PC-3 (cell line): ENCODE measurements around the gene TMEM207. TPM values are rescaled to one million over a fixed set of nuclear protein-coding genes. Genes with fewer than 3 reads are reported as not detected.

Source experiments
- ATAC-seq: fragments of 200-7000 bp; cut with Tn5 transposase; 2 replicates; pipeline ENCODE4 v1.9.1; 2020; ENCODE audit warnings: mild to moderate bottlenecking, moderate library complexity
- BruUV-seq: library from RNA; stranded (reverse); fragments of 400-500 nt; replicated peaks from 2 replicates; lab custom pipeline; 2021; lab: Mats Ljungman, UMichigan
- CTCF ChIA-PET: fragments of 300-600 bp; sonication (Branson Sonifier 250); formaldehyde crosslinking; loops from one replicate; lab custom pipeline; 2022; ENCODE audit warnings: antibody characterized with exemption; lab: Charles Lee
- POLR2A ChIA-PET: fragments of 300-600 bp; sonication (Branson Sonifier 250); formaldehyde crosslinking; loops from one replicate; lab custom pipeline; 2022; ENCODE audit warnings: antibody characterized with exemption; ENCODE audit not compliant: unreplicated experiment; lab: Charles Lee
- DNase-seq: peaks from one replicate; pipeline ENCODE4 v3.0.0-alpha.2; 2015
- H2AFZ ChIP-seq: fragments of 300-600 bp; sonication (generic); 2 replicates; pipeline ENCODE4 v1.6.0; 2016; ENCODE audit warnings: antibody characterized with exemption, low read length
- H3F3A ChIP-seq: fragments of 300-600 bp; sonication (generic); one replicate; pipeline ENCODE4 v1.6.0; 2017; ENCODE audit warnings: antibody characterized with exemption, low read length, control low read depth, mild to moderate bottlenecking; ENCODE audit not compliant: unreplicated experiment
- H3K27ac ChIP-seq: fragments of 300-600 bp; sonication (generic); 2 replicates; pipeline ENCODE4 v1.5.1; 2016; ENCODE audit warnings: mild to moderate bottlenecking, low read length
- H3K27me3 ChIP-seq: fragments of 300-600 bp; sonication (generic); 2 replicates; pipeline ENCODE4 v1.6.1; 2016; ENCODE audit warnings: low read length, mixed read lengths
- H3K36me3 ChIP-seq: fragments of 300-600 bp; sonication (generic); 2 replicates; pipeline ENCODE4 v1.6.1; 2016; ENCODE audit warnings: low read depth, mixed run types, low read length, mixed read lengths
- H3K4me1 ChIP-seq: fragments of 300-600 bp; sonication (generic); 2 replicates; pipeline ENCODE4 v1.5.1; 2016; ENCODE audit warnings: low read length; ENCODE audit not compliant: insufficient read depth
- H3K4me2 ChIP-seq: fragments of 300-600 bp; sonication (generic); 2 replicates; pipeline ENCODE4 v1.6.0; 2016; ENCODE audit warnings: low read length
- H3K4me3 ChIP-seq: fragments of 300-600 bp; sonication (generic); 2 replicates; pipeline ENCODE4 v1.5.1; 2016; ENCODE audit warnings: mild to moderate bottlenecking, low read length, mixed read lengths
- H3K79me2 ChIP-seq: fragments of 300-600 bp; sonication (generic); 2 replicates; pipeline ENCODE4 v1.6.1; 2017; ENCODE audit warnings: low read length, mixed read lengths
- H3K9ac ChIP-seq: fragments of 300-600 bp; sonication (generic); 2 replicates; pipeline ENCODE4 v1.6.0; 2016; ENCODE audit warnings: mild to moderate bottlenecking, low read length
- H3K9me2 ChIP-seq: fragments of 300-600 bp; sonication (generic); replicated peaks from 2 replicates; pipeline ENCODE4 v1.6.1; 2016; ENCODE audit warnings: mixed run types, low read length, mixed read lengths
- H3K9me3 ChIP-seq: fragments of 300-600 bp; sonication (generic); 2 replicates; pipeline ENCODE4 v1.6.1; 2016; ENCODE audit warnings: low read length, mixed read lengths
- H4K20me1 ChIP-seq: fragments of 300-600 bp; sonication (generic); 2 replicates; pipeline ENCODE4 v1.6.1; 2016; ENCODE audit warnings: low read length, mixed read lengths
- CTCF ChIP-seq: fragments of 300-600 bp; sonication (generic); conservative IDR thresholded peaks from 2 replicates; pipeline ENCODE4 v1.5.1; 2017; ENCODE audit warnings: antibody characterized with exemption, low read depth, mild to moderate bottlenecking, low read length
- EZH2 ChIP-seq: fragments of 300-600 bp; sonication (generic); IDR thresholded peaks from one replicate; pipeline ENCODE4 v1.6.1; 2017; ENCODE audit warnings: antibody characterized with exemption, mild to moderate bottlenecking, low read length; ENCODE audit not compliant: unreplicated experiment
- EZH2phosphoT487 ChIP-seq: fragments of 300-600 bp; sonication (generic); IDR thresholded peaks from 2 replicates; pipeline ENCODE4 v1.6.1; 2018; ENCODE audit warnings: mild to moderate bottlenecking, antibody characterized with exemption, low read length, borderline replicate concordance
- intact Hi-C: fragments of 100-400 bp; cut with micrococcal nuclease; formaldehyde crosslinking; loops from 2 replicates; pipeline ENCODE4 v1.9.0; 2023
- total RNA-seq: library from RNA; depleted of rRNA; stranded (reverse); fragments of >200 nt; gene quantifications from 2 replicates; pipeline ENCODE4 v1.2.3, GENCODE V29; 2014

TMEM207 gene
- total RNA-seq, 1 experiment from 2014 or later = not detected

- Histone ChIP-seq H3K4me3 (no peak overlapping the region), H3K4me1 (peaks cover 15% of the 10 kb centered on the region; the same call in 1 of the 2 replicates), H3F3A (no peaks in the 10 kb centered on the region), H4K20me1 (no peaks in the 10 kb centered on the region), H3K9me3 (no peaks in the 10 kb centered on the region), H3K27me3 (no peaks in the 10 kb centered on the region), H3K4me2 (no peak overlapping the region; the same call in 1 of the 2 replicates), H2AFZ (no peak overlapping the region), H3K36me3 (no peaks in the 10 kb centered on the region), H3K9ac (no peak overlapping the region), H3K9me2 (no peaks in the 10 kb centered on the region), H3K27ac (no peak overlapping the region), H3K79me2 (no peaks in the 10 kb centered on the region)
- ChIA-PET POLR2A (no interaction called here), CTCF (interaction anchor here (0.6 kb wide), 1 partner anchor 19 kb away, joined by 5 read pairs; no protein-coding TSS in a partner anchor)
- DNase-seq = no peak
- intact Hi-C loops = no loop called here
- BruUV-seq = no TSS peak
- TF ChIP-seq CTCF (no peak), EZH2 (no peak), EZH2phosphoT487 (no peak)
- no peak for ATAC-seq
Measured at GRCh38 chr3:190492129-190492528, 42.4 kb upstream of the TMEM207 start.

- Histone ChIP-seq H3F3A (no peaks in the 10 kb centered on the region), H3K4me2 (no peak overlapping the region; the same call in 1 of the 2 replicates), H3K9me3 (no peaks in the 10 kb centered on the region), H3K4me3 (no peak overlapping the region), H2AFZ (no peak overlapping the region), H4K20me1 (no peaks in the 10 kb centered on the region), H3K9ac (no peak overlapping the region), H3K4me1 (peaks cover 20% of the 10 kb centered on the region), H3K36me3 (no peaks in the 10 kb centered on the region), H3K27ac (no peak overlapping the region), H3K9me2 (no peaks in the 10 kb centered on the region), H3K27me3 (no peaks in the 10 kb centered on the region), H3K79me2 (no peaks in the 10 kb centered on the region)
- ChIA-PET CTCF (interaction anchor here (0.6 kb wide), 1 partner anchor 19 kb away, joined by 5 read pairs; no protein-coding TSS in a partner anchor), POLR2A (no interaction called here)
- ATAC-seq = 0 out of 2 replicates have a peak, but pooled peaks have one; percentile 11
- intact Hi-C loops = no loop called here
- DNase-seq = peak; percentile 52
- no peak for TF ChIP-seq EZH2
- no TSS peak for BruUV-seq
Measured at GRCh38 chr3:190491533-190492054, 41.9 kb upstream of the TMEM207 start.

- no TSS peak for BruUV-seq
- TF ChIP-seq EZH2phosphoT487 = no peak
- TF ChIP-seq EZH2 = no peak
- no peak for TF ChIP-seq CTCF
- Histone ChIP-seq H3K36me3 (no peaks in the 10 kb centered on the region), H3K4me2 (peak overlapping the region; percentile 66), H3K27me3 (no peaks in the 10 kb centered on the region), H3K9ac (no peak overlapping the region), H3K4me3 (no peak overlapping the region), H2AFZ (no peak overlapping the region), H3F3A (no peaks in the 10 kb centered on the region), H3K79me2 (no peaks in the 10 kb centered on the region), H3K9me3 (no peaks in the 10 kb centered on the region), H3K4me1 (peaks cover 24% of the 10 kb centered on the region), H3K9me2 (no peaks in the 10 kb centered on the region), H3K27ac (no peak overlapping the region), H4K20me1 (no peaks in the 10 kb centered on the region)
- ATAC-seq = no peak
- no peak for DNase-seq
- ChIA-PET POLR2A (no interaction called here), CTCF (no interaction called here)
- intact Hi-C loops = loop anchor here (2.0 kb wide), 1 partner anchor 28 kb away; the partner anchor contains the start of gene IL1RAP
Measured at GRCh38 chr3:190486908-190487607, 37.4 kb upstream of the TMEM207 start.
